HUES6 (cell line): ENCODE results near the gene ATP2C1.
"Not testable (repeated sequence)": the region's sequence is repeated elsewhere in the genome, so short reads cannot be mapped to it uniquely, and the experiment has no call there.

Source experiments
- H3K27ac ChIP-seq: 2 replicates; pipeline ENCODE4 v1.7.0; 2013; ENCODE audit warnings: low read depth, mild to moderate bottlenecking, low read length, inconsistent platforms
- H3K27me3 ChIP-seq: 2 replicates; pipeline ENCODE4 v1.6.1; 2013; ENCODE audit warnings: low read length; ENCODE audit not compliant: control insufficient read depth, insufficient read depth
- H3K36me3 ChIP-seq: 2 replicates; pipeline ENCODE4 v1.6.1; 2013; ENCODE audit warnings: low read length; ENCODE audit not compliant: control insufficient read depth, insufficient read depth
- H3K4me1 ChIP-seq: 2 replicates; pipeline ENCODE4 v1.6.1; 2013; ENCODE audit warnings: low read length; ENCODE audit not compliant: control insufficient read depth, insufficient read depth
- H3K4me3 ChIP-seq: 2 replicates; pipeline ENCODE4 v1.5.1; 2013; ENCODE audit warnings: low read depth, low read length
- H3K9ac ChIP-seq: one replicate; pipeline ENCODE4 v1.6.1; 2013; ENCODE audit warnings: mild to moderate bottlenecking, low read length
- H3K9me3 ChIP-seq: 2 replicates; pipeline ENCODE4 v1.6.1; 2013; ENCODE audit warnings: low read depth, low read length; ENCODE audit not compliant: control insufficient read depth, insufficient read depth

ATP2C1 gene

GRCh38 chr3:130961458-130961857 is 67.6 kb downstream of the ATP2C1 start:
- Histone ChIP-seq H3K27ac (no peak overlapping the region), H3K4me1 (peaks cover 5% of the 10 kb centered on the region; the same call in 1 of the 2 replicates), H3K4me3 (no peak overlapping the region), H3K9me3 (no peaks in the 10 kb centered on the region), H3K9ac (no peak overlapping the region), H3K27me3 (no peaks in the 10 kb centered on the region), H3K36me3 (peaks cover 28% of the 10 kb centered on the region)

GRCh38 chr3:130963444-130963843 is 69.6 kb downstream of the ATP2C1 start:
- H3K4me1 ChIP-seq: peaks cover 5% of the 10 kb centered on the region; the same call in 1 of the 2 replicates
- no peaks in the 10 kb centered on the region for H3K27me3 ChIP-seq
- no peak overlapping the region for H3K4me3 ChIP-seq
- peaks cover 42% of the 10 kb centered on the region for H3K36me3 ChIP-seq
- H3K9ac ChIP-seq: peak overlapping the region; percentile 12
- no peaks in the 10 kb centered on the region for H3K9me3 ChIP-seq
- peak overlapping the region; percentile 48 for H3K27ac ChIP-seq

GRCh38 chr3:130963878-130964277 is 70.0 kb downstream of the ATP2C1 start:
- Histone ChIP-seq H3K27ac (peak overlapping the region; percentile 48), H3K27me3 (no peaks in the 10 kb centered on the region), H3K9me3 (no peaks in the 10 kb centered on the region), H3K4me1 (peaks cover 5% of the 10 kb centered on the region; the same call in 1 of the 2 replicates), H3K4me3 (no peak overlapping the region), H3K36me3 (peaks cover 41% of the 10 kb centered on the region), H3K9ac (no peak overlapping the region)

GRCh38 chr3:130967281-130967680 is 73.4 kb downstream of the ATP2C1 start:
- H3K27ac ChIP-seq: no peak overlapping the region
- H3K27me3 ChIP-seq: no peaks in the 10 kb centered on the region
- no peak overlapping the region for H3K9ac ChIP-seq
- no peaks in the 10 kb centered on the region for H3K9me3 ChIP-seq
- no peak overlapping the region for H3K4me3 ChIP-seq
- peaks cover 48% of the 10 kb centered on the region for H3K36me3 ChIP-seq
- peaks cover 5% of the 10 kb centered on the region; the same call in 1 of the 2 replicates for H3K4me1 ChIP-seq

GRCh38 chr3:130968221-130968620 is 74.3 kb downstream of the ATP2C1 start:
- H3K27ac ChIP-seq: no peak overlapping the region
- no peak overlapping the region for H3K9ac ChIP-seq
- no peak overlapping the region for H3K4me3 ChIP-seq
- H3K9me3 ChIP-seq: no peaks in the 10 kb centered on the region
- H3K36me3 ChIP-seq: peaks cover 48% of the 10 kb centered on the region
- no peaks in the 10 kb centered on the region for H3K27me3 ChIP-seq
- peaks cover 3% of the 10 kb centered on the region; the same call in 1 of the 2 replicates for H3K4me1 ChIP-seq

GRCh38 chr3:130969621-130970020 is 75.7 kb downstream of the ATP2C1 start:
- no peak overlapping the region for H3K27ac ChIP-seq
- peaks cover 52% of the 10 kb centered on the region for H3K36me3 ChIP-seq
- H3K9ac ChIP-seq: no peak overlapping the region
- H3K4me3 ChIP-seq: no peak overlapping the region
- no peaks in the 10 kb centered on the region for H3K9me3 ChIP-seq
- no peaks in the 10 kb centered on the region for H3K27me3 ChIP-seq
- H3K4me1 ChIP-seq: no peaks in the 10 kb centered on the region

- no peaks in the 10 kb centered on the region for H3K27me3 ChIP-seq
- H3K9ac ChIP-seq: no peak overlapping the region
- H3K9me3 ChIP-seq: no peaks in the 10 kb centered on the region
- H3K4me1 ChIP-seq: no peaks in the 10 kb centered on the region
- no peak overlapping the region for H3K4me3 ChIP-seq
- peaks cover 52% of the 10 kb centered on the region for H3K36me3 ChIP-seq
- no peak overlapping the region for H3K27ac ChIP-seq
Observed at GRCh38 chr3:130971208-130971607, 77.3 kb downstream of the ATP2C1 start.

GRCh38 chr3:130972592-130972991 is 78.7 kb downstream of the ATP2C1 start:
- H3K27me3 ChIP-seq, H3K27ac ChIP-seq, H3K4me1 ChIP-seq, H3K9ac ChIP-seq, H3K9me3 ChIP-seq, H3K4me3 ChIP-seq: not testable (repeated sequence)
- peaks cover 44% of the 10 kb centered on the region for H3K36me3 ChIP-seq

GRCh38 chr3:130973406-130973805 is 79.5 kb downstream of the ATP2C1 start:
- H3K36me3 ChIP-seq: peaks cover 38% of the 10 kb centered on the region
- no peak overlapping the region for H3K9ac ChIP-seq
- no peaks in the 10 kb centered on the region for H3K4me1 ChIP-seq
- H3K27ac ChIP-seq: no peak overlapping the region; the same call in 1 of the 2 replicates
- H3K9me3 ChIP-seq: no peaks in the 10 kb centered on the region
- no peak overlapping the region for H3K4me3 ChIP-seq
- no peaks in the 10 kb centered on the region for H3K27me3 ChIP-seq

GRCh38 chr3:130974201-130974600 is 80.3 kb downstream of the ATP2C1 start:
- no peaks in the 10 kb centered on the region for H3K4me1 ChIP-seq
- H3K9me3 ChIP-seq: no peaks in the 10 kb centered on the region
- no peaks in the 10 kb centered on the region for H3K27me3 ChIP-seq
- H3K36me3 ChIP-seq: peaks cover 36% of the 10 kb centered on the region
- H3K27ac ChIP-seq: no peak overlapping the region
- no peak overlapping the region for H3K9ac ChIP-seq
- H3K4me3 ChIP-seq: no peak overlapping the region

GRCh38 chr3:130975251-130975650 is 81.4 kb downstream of the ATP2C1 start:
- no peak overlapping the region for H3K27ac ChIP-seq
- H3K4me3 ChIP-seq: no peak overlapping the region
- no peaks in the 10 kb centered on the region for H3K27me3 ChIP-seq
- H3K9me3 ChIP-seq: no peaks in the 10 kb centered on the region
- H3K36me3 ChIP-seq: peaks cover 30% of the 10 kb centered on the region
- no peaks in the 10 kb centered on the region for H3K4me1 ChIP-seq
- no peak overlapping the region for H3K9ac ChIP-seq

GRCh38 chr3:130976706-130977105 is 82.8 kb downstream of the ATP2C1 start:
- Histone ChIP-seq H3K27ac (no peak overlapping the region), H3K27me3 (no peaks in the 10 kb centered on the region), H3K9me3 (no peaks in the 10 kb centered on the region), H3K9ac (no peak overlapping the region), H3K4me1 (no peaks in the 10 kb centered on the region), H3K4me3 (no peak overlapping the region), H3K36me3 (peaks cover 21% of the 10 kb centered on the region)
